KMS-11 (cell line): ENCODE data around the gene CMIP.

Source experiments
- H2AFZ ChIP-seq: fragments of 200-600 bp; sonication (generic); 2 replicates; pipeline ENCODE4 v1.6.1; 2016; ENCODE audit warnings: antibody characterized with exemption, mixed run types, low read depth
- H3K27ac ChIP-seq: fragments of 200-600 bp; sonication (generic); 2 replicates; pipeline ENCODE4 v1.6.1; 2016; ENCODE audit warnings: mild to moderate bottlenecking, mixed run types
- H3K27me3 ChIP-seq: fragments of 200-600 bp; sonication (generic); 2 replicates; pipeline ENCODE4 v1.6.1; 2017; ENCODE audit warnings: mild to moderate bottlenecking, low read depth, mixed run types, moderate library complexity; ENCODE audit not compliant: insufficient read depth
- H3K36me3 ChIP-seq: fragments of 200-600 bp; sonication (generic); 2 replicates; pipeline ENCODE4 v1.6.1; 2017; ENCODE audit warnings: mild to moderate bottlenecking, mixed run types; ENCODE audit not compliant: insufficient read depth
- H3K4me1 ChIP-seq: fragments of 200-600 bp; sonication (generic); 2 replicates; pipeline ENCODE4 v1.6.1; 2016; ENCODE audit warnings: mild to moderate bottlenecking, low read depth, mixed run types; ENCODE audit not compliant: poor library complexity, severe bottlenecking
- H3K4me2 ChIP-seq: fragments of 200-600 bp; sonication (generic); 2 replicates; pipeline ENCODE4 v1.7.0; 2016; ENCODE audit warnings: mild to moderate bottlenecking, mixed run types
- H3K4me3 ChIP-seq: fragments of 200-600 bp; sonication (generic); IDR thresholded peaks from 2 replicates; pipeline ENCODE4 v1.6.1; 2017; ENCODE audit warnings: low read depth, low read length, mixed read lengths; ENCODE audit not compliant: insufficient read depth
- H3K79me2 ChIP-seq: fragments of 200-600 bp; sonication (generic); 2 replicates; pipeline ENCODE4 v1.6.1; 2016; ENCODE audit warnings: low read depth, mixed run types; ENCODE audit not compliant: insufficient read depth
- H3K9ac ChIP-seq: fragments of 200-600 bp; sonication (generic); 2 replicates; pipeline ENCODE4 v1.6.1; 2016; ENCODE audit warnings: mild to moderate bottlenecking, mixed run types
- H4K20me1 ChIP-seq: fragments of 200-600 bp; sonication (generic); 2 replicates; pipeline ENCODE4 v1.6.1; 2016; ENCODE audit warnings: mild to moderate bottlenecking, mixed run types; ENCODE audit not compliant: insufficient read depth
- CTCF ChIP-seq: fragments of 200-600 bp; sonication (generic); conservative IDR thresholded peaks from 2 replicates; pipeline ENCODE4 v1.6.1; 2017; ENCODE audit warnings: low read depth, mild to moderate bottlenecking, antibody characterized with exemption, low read length, moderate library complexity, mixed read lengths

CMIP gene

GRCh38 chr16:81413245-81413990 is 31.2 kb upstream of the CMIP start:
- H3K9ac ChIP-seq, result no peak overlapping the region
- no peak for TF ChIP-seq CTCF
- no peaks in the 10 kb centered on the region for H3K27me3 ChIP-seq
- H3K4me1 ChIP-seq, result peaks cover 27% of the 10 kb centered on the region
- no peak overlapping the region for H3K27ac ChIP-seq
- no peaks in the 10 kb centered on the region for H4K20me1 ChIP-seq
- H3K4me2 ChIP-seq, result no peak overlapping the region
- no peaks in the 10 kb centered on the region for H3K36me3 ChIP-seq
- H2AFZ ChIP-seq, result no peak overlapping the region
- H3K4me3 ChIP-seq, result no peak overlapping the region
- no peaks in the 10 kb centered on the region for H3K79me2 ChIP-seq

- no peak overlapping the region for H3K4me3 ChIP-seq
- H3K79me2 ChIP-seq, result no peaks in the 10 kb centered on the region
- no peaks in the 10 kb centered on the region for H3K27me3 ChIP-seq
- TF ChIP-seq CTCF, result no peak
- H3K4me1 ChIP-seq, result peaks cover 11% of the 10 kb centered on the region
- no peak overlapping the region for H2AFZ ChIP-seq
- H4K20me1 ChIP-seq, result no peaks in the 10 kb centered on the region
- H3K4me2 ChIP-seq, result no peak overlapping the region
- H3K27ac ChIP-seq, result no peak overlapping the region
- H3K9ac ChIP-seq, result no peak overlapping the region
- H3K36me3 ChIP-seq, result no peaks in the 10 kb centered on the region
These were observed 28.9 kb upstream of the CMIP start for GRCh38 chr16:81415751-81416150.

- no peak overlapping the region for H3K4me3 ChIP-seq
- no peak overlapping the region for H3K4me2 ChIP-seq
- TF ChIP-seq CTCF, result no peak
- H3K9ac ChIP-seq, result no peak overlapping the region
- no peak overlapping the region for H2AFZ ChIP-seq
- no peak overlapping the region for H3K27ac ChIP-seq
- no peaks in the 10 kb centered on the region for H3K36me3 ChIP-seq
- no peaks in the 10 kb centered on the region for H3K27me3 ChIP-seq
- H3K79me2 ChIP-seq, result no peaks in the 10 kb centered on the region
- H4K20me1 ChIP-seq, result no peaks in the 10 kb centered on the region
- H3K4me1 ChIP-seq, result peaks cover 2% of the 10 kb centered on the region
These were observed 27.9 kb upstream of the CMIP start for GRCh38 chr16:81416749-81417148.

GRCh38 chr16:81417210-81417609 is 27.4 kb upstream of the CMIP start:
- Histone ChIP-seq H3K79me2 (no peaks in the 10 kb centered on the region), H3K4me1 (no peaks in the 10 kb centered on the region), H3K36me3 (no peaks in the 10 kb centered on the region), H4K20me1 (no peaks in the 10 kb centered on the region), H3K27me3 (no peaks in the 10 kb centered on the region), H3K4me3 (no peak overlapping the region), H2AFZ (no peak overlapping the region), H3K4me2 (no peak overlapping the region), H3K9ac (no peak overlapping the region), H3K27ac (no peak overlapping the region)
- no peak for TF ChIP-seq CTCF
